Measurements from ENCODE around the gene MDC1. TPM values are rescaled to one million over a fixed set of nuclear protein-coding genes. Genes with fewer than 3 reads are reported as not detected.
"Not testable (repeated sequence)": the region's sequence is repeated elsewhere in the genome, so short reads cannot be mapped to it uniquely, and the experiment has no call there.

The MDC1 gene
- polyA plus RNA-seq, 1 donor from 2014 or later, result 8.1 TPM

GRCh38 chr6:30759575-30760239 is 42.6 kb upstream of the MDC1 start:
- H3K27me3 ChIP-seq (ENCODE audit: insufficient read depth, low read depth, low read length), result no peaks in the 10 kb centered on the region
- no peak overlapping the region for H2AFZ ChIP-seq (ENCODE audit: low read depth, low read length)
- H3K36me3 ChIP-seq (ENCODE audit: insufficient read depth, low read length), result no peaks in the 10 kb centered on the region
- no peak overlapping the region for H3K9ac ChIP-seq (ENCODE audit: low read length)
- TF ChIP-seq EZH2 (IDR thresholded peaks at IDR 0.05; ENCODE audit: borderline replicate concordance, insufficient read depth, low read length, poor library complexity, severe bottlenecking) (no peak), TAF1 (IDR thresholded peaks at IDR 0.05; ENCODE audit: low read depth) (no peak), MXI1 (conservative IDR thresholded peaks at IDR 0.05; ENCODE audit: poor library complexity, severe bottlenecking) (no peak), EP300 (conservative IDR thresholded peaks at IDR 0.05; ENCODE audit: poor library complexity, severe bottlenecking) (no peak), RAD21 (conservative IDR thresholded peaks at IDR 0.05) (no peak), POLR2AphosphoS5 (IDR thresholded peaks at IDR 0.05) (no peak), SMC3 (conservative IDR thresholded peaks at IDR 0.05; ENCODE audit: poor library complexity) (no peak)
- TF ChIP-seq, protein P1, sequence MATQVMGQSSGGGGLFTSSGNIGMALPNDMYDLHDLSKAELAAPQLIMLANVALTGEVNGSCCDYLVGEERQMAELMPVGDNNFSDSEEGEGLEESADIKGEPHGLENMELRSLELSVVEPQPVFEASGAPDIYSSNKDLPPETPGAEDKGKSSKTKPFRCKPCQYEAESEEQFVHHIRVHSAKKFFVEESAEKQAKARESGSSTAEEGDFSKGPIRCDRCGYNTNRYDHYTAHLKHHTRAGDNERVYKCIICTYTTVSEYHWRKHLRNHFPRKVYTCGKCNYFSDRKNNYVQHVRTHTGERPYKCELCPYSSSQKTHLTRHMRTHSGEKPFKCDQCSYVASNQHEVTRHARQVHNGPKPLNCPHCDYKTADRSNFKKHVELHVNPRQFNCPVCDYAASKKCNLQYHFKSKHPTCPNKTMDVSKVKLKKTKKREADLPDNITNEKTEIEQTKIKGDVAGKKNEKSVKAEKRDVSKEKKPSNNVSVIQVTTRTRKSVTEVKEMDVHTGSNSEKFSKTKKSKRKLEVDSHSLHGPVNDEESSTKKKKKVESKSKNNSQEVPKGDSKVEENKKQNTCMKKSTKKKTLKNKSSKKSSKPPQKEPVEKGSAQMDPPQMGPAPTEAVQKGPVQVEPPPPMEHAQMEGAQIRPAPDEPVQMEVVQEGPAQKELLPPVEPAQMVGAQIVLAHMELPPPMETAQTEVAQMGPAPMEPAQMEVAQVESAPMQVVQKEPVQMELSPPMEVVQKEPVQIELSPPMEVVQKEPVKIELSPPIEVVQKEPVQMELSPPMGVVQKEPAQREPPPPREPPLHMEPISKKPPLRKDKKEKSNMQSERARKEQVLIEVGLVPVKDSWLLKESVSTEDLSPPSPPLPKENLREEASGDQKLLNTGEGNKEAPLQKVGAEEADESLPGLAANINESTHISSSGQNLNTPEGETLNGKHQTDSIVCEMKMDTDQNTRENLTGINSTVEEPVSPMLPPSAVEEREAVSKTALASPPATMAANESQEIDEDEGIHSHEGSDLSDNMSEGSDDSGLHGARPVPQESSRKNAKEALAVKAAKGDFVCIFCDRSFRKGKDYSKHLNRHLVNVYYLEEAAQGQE (IDR thresholded peaks at IDR 0.05; ENCODE audit: borderline replicate concordance), result no peak
- TF ChIP-seq, protein P2, sequence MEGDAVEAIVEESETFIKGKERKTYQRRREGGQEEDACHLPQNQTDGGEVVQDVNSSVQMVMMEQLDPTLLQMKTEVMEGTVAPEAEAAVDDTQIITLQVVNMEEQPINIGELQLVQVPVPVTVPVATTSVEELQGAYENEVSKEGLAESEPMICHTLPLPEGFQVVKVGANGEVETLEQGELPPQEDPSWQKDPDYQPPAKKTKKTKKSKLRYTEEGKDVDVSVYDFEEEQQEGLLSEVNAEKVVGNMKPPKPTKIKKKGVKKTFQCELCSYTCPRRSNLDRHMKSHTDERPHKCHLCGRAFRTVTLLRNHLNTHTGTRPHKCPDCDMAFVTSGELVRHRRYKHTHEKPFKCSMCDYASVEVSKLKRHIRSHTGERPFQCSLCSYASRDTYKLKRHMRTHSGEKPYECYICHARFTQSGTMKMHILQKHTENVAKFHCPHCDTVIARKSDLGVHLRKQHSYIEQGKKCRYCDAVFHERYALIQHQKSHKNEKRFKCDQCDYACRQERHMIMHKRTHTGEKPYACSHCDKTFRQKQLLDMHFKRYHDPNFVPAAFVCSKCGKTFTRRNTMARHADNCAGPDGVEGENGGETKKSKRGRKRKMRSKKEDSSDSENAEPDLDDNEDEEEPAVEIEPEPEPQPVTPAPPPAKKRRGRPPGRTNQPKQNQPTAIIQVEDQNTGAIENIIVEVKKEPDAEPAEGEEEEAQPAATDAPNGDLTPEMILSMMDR (IDR thresholded peaks at IDR 0.05; ENCODE audit: poor library complexity, severe bottlenecking), result no peak
- no peaks in the 10 kb centered on the region for H3F3A ChIP-seq (ENCODE audit: insufficient read depth, low read length, poor library complexity, severe bottlenecking)
- H3K9me3 ChIP-seq (ENCODE audit: low read length), result no peaks in the 10 kb centered on the region
- no peaks in the 10 kb centered on the region for H4K20me1 ChIP-seq (ENCODE audit: insufficient read depth)
- no peaks in the 10 kb centered on the region for H3K79me2 ChIP-seq (replicated peaks; ENCODE audit: insufficient read depth, low read length)
- no peak overlapping the region for H3K4me3 ChIP-seq (ENCODE audit: low read length)
- no peak overlapping the region for H3K27ac ChIP-seq (ENCODE audit: low read length)
- H3K4me2 ChIP-seq (ENCODE audit: low read length), result no peak overlapping the region
- no peaks in the 10 kb centered on the region for H3K9me2 ChIP-seq (ENCODE audit: insufficient read depth, low read length)

DNA sequence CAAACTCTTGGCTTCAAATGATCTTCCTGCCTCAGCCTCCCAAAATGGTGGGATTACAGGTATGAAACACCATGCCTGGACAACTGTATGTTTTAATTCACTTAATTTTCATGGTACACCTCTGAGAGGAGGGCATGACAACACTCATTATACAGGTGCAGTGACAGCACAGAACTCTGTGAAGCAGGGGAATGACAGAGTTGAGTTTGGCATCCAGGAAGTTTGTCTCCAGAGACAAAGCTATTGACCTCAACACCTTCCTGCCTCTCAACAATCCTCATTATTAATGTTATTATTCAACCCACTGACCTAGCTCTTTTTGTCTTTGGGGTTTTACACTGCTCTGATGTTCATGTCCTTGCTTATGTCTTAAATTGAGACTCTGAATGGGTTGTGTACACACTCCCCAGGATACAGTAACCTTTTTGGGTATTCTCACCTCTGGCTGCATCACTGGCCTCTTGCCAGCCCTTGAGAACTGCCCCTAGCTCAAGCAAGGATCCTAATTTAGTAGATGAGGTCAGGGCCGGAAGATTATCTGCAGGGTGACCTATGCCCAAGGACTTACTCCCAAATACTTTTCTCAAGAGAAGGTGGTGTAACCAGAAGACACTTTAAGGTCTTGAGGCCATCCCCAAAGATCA is 40.3 kb upstream of the MDC1 start:
- no peak overlapping the region for H3K9ac ChIP-seq (ENCODE audit: low read length)
- no peaks in the 10 kb centered on the region for H3K79me2 ChIP-seq (replicated peaks; ENCODE audit: insufficient read depth, low read length)
- no peaks in the 10 kb centered on the region for H3K27me3 ChIP-seq (ENCODE audit: insufficient read depth, low read depth, low read length)
- H4K20me1 ChIP-seq (ENCODE audit: insufficient read depth), result no peaks in the 10 kb centered on the region
- no peaks in the 10 kb centered on the region for H3K9me3 ChIP-seq (ENCODE audit: low read length)
- no peaks in the 10 kb centered on the region for H3K36me3 ChIP-seq (ENCODE audit: insufficient read depth, low read length)
- no peak overlapping the region for H2AFZ ChIP-seq (ENCODE audit: low read depth, low read length)
- H3K27ac ChIP-seq (ENCODE audit: low read length), result no peak overlapping the region
- H3F3A ChIP-seq (ENCODE audit: insufficient read depth, low read length, poor library complexity, severe bottlenecking), result no peaks in the 10 kb centered on the region
- no peak overlapping the region for H3K4me2 ChIP-seq (ENCODE audit: low read length)
- TF ChIP-seq, protein P2 (IDR thresholded peaks at IDR 0.05; ENCODE audit: poor library complexity, severe bottlenecking), result no peak
- no peaks in the 10 kb centered on the region for H3K9me2 ChIP-seq (ENCODE audit: insufficient read depth, low read length)
- H3K4me3 ChIP-seq (ENCODE audit: low read length), result no peak overlapping the region

DNA sequence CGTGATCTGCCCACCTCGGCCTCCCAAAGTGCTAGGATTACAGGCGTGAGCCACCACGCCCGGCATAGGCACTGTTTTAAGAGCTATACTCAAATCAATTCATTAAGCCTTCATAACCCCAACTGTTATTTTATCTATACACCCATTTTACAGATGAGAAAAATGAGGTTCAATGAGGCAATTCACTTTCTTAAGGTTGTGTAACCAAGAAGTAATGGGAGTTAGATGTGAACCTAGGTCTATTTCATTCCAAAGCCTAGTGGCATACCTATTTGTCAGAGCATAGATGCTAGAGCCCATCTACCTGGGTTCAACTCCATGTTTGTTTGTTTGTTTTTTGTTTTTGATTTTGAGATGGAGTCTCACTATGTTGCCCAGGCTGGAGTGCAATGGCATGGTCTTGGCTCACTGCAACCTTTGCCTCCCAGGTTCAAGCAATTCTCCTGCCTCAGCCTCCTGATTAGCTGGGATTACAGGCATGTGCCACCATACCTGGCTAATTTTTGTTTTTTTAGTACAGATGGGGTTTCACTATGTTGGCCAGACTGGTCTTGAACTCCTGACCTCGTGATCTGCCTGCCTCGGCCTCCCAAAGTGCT is 39.4 kb upstream of the MDC1 start:
- H3K27ac ChIP-seq (ENCODE audit: low read length); H3K4me2 ChIP-seq (ENCODE audit: low read length); H3K4me3 ChIP-seq (ENCODE audit: low read length); H4K20me1 ChIP-seq (ENCODE audit: insufficient read depth); H2AFZ ChIP-seq (ENCODE audit: low read depth, low read length); H3K36me3 ChIP-seq (ENCODE audit: insufficient read depth, low read length); H3F3A ChIP-seq (ENCODE audit: insufficient read depth, low read length, poor library complexity, severe bottlenecking); H3K79me2 ChIP-seq (replicated peaks; ENCODE audit: insufficient read depth, low read length); H3K9me3 ChIP-seq (ENCODE audit: low read length); H3K27me3 ChIP-seq (ENCODE audit: insufficient read depth, low read depth, low read length); H3K9me2 ChIP-seq (ENCODE audit: insufficient read depth, low read length); H3K9ac ChIP-seq (ENCODE audit: low read length): not testable (repeated sequence)

Data from neural cell (in vitro differentiated cells).